SK-N-SH treated with all-trans-retinoic acid at 6 μM for 48 hours (cell line): ENCODE results near the gene HOXA4.

Experiments used
- ARNTL ChIP-seq: fragments of 450-650 bp; formaldehyde crosslinking; IDR thresholded peaks from 2 replicates; pipeline ENCODE4 v1.5.0; 2020; ENCODE audit warnings: low read depth, mild to moderate bottlenecking, moderate library complexity, borderline replicate concordance
- BACH2 ChIP-seq: fragments of 250-450 bp; sonication (Bioruptor Pico); IDR thresholded peaks from 2 replicates; pipeline ENCODE4 v1.9.0; 2021; ENCODE audit warnings: mild to moderate bottlenecking, borderline replicate concordance
- GLIS3 ChIP-seq: fragments of 250-450 bp; sonication (Bioruptor Pico); IDR thresholded peaks from 2 replicates; pipeline ENCODE4 v1.5.0; 2020; ENCODE audit warnings: mild to moderate bottlenecking, moderate library complexity
- PPARA ChIP-seq: fragments of 250-450 bp; sonication (Bioruptor Pico); IDR thresholded peaks from 2 replicates; pipeline ENCODE4 v1.5.0; 2020; ENCODE audit warnings: mild to moderate bottlenecking, borderline replicate concordance
- RARB ChIP-seq: fragments of 250-450 bp; sonication (Bioruptor Pico); IDR thresholded peaks from 2 replicates; pipeline ENCODE4 v1.8.0; 2021; ENCODE audit warnings: mild to moderate bottlenecking, moderate library complexity
- SNAI2 ChIP-seq: fragments of 250-450 bp; sonication (Bioruptor Pico); IDR thresholded peaks from 2 replicates; pipeline ENCODE4 v1.5.0; 2020; ENCODE audit warnings: mild to moderate bottlenecking, moderate library complexity
- TCF4 ChIP-seq: fragments of 250-450 bp; sonication (Bioruptor Pico); IDR thresholded peaks from 2 replicates; pipeline ENCODE4 v1.8.0; 2021; ENCODE audit warnings: mild to moderate bottlenecking, moderate library complexity, borderline replicate concordance
- ZC3H10 ChIP-seq: fragments of 250-450 bp; sonication (Bioruptor Pico); IDR thresholded peaks from 2 replicates; pipeline ENCODE4 v1.5.1; 2021; ENCODE audit warnings: mild to moderate bottlenecking, moderate library complexity
- ZFP3 ChIP-seq: fragments of 250-450 bp; sonication (Bioruptor Pico); IDR thresholded peaks from 2 replicates; pipeline ENCODE4 v1.5.0; 2020; ENCODE audit warnings: mild to moderate bottlenecking, moderate library complexity
- ZFP30 ChIP-seq: fragments of 450-650 bp; formaldehyde crosslinking; IDR thresholded peaks from 2 replicates; pipeline ENCODE4 v1.5.0; 2022; ENCODE audit warnings: mild to moderate bottlenecking, moderate library complexity
- ZNF70 ChIP-seq: fragments of 450-650 bp; formaldehyde crosslinking; IDR thresholded peaks from 2 replicates; pipeline ENCODE4 v1.5.0; 2020; ENCODE audit warnings: mild to moderate bottlenecking, moderate library complexity
- ZNF8 ChIP-seq: fragments of 450-650 bp; formaldehyde crosslinking; IDR thresholded peaks from 2 replicates; pipeline ENCODE4 v1.5.0; 2020; ENCODE audit warnings: mild to moderate bottlenecking, moderate library complexity
- TF ChIP-seq, protein P1 (sequence below): fragments of 250-450 bp; sonication (Bioruptor Pico); IDR thresholded peaks from 2 replicates; pipeline ENCODE4 v1.8.0; 2020; ENCODE audit warnings: mild to moderate bottlenecking, moderate library complexity, borderline replicate concordance

DNA sequence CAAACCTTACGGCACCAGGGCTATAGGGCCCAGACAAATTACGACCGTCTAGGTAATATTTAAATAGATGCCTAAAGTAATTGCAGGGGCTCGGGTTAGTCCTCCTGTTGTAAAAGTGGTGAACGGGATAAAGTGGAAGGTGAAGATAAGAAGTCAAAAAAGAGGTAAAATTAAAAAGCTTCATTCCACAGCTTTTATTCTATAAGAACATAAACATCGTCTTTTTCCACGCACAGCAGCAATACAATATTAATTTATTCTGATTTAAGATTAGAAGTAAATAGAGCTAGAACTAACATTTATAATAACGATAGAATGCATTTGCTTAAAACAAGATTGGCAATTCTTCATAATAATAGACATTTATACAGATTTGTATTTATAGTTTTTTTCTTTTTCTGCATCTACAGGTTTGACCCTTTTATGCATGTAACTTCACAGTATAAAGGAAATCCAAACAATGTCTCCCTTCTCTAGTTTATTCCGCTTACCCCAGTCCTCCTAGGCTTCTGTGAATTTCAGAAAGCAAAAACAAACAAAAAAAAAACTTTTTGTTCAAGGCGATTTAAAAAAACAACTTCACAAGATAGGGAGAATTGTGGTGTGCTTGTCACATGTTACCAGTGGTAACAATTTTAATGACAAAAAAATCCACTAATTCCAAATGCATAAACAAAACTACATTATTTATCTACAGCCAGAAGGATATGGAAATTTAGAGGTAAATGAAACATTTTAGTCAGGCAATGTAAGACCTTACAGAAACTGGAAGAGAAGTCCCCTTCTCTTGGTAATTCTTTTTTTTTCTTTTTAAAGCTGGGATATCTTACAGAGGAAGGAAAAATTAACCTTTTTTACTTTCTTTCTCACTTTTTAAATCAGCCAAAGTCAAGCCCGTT, 40.1 kb upstream of the HOXA4 start:
- TF ChIP-seq ZFP30 (CRISPR knock-in tag) (no peak), BACH2 (CRISPR knock-in tag) (no peak), RARB (CRISPR knock-in tag) (no peak), TCF4 (CRISPR knock-in tag) (no peak), ARNTL (CRISPR knock-in tag) (no peak), ZNF8 (CRISPR knock-in tag) (no peak), PPARA (no peak), ZC3H10 (no peak), GLIS3 (CRISPR knock-in tag) (no peak), ZFP3 (no peak), SNAI2 (CRISPR knock-in tag) (no peak), ZNF70 (CRISPR knock-in tag) (no peak)
- TF ChIP-seq, protein P1, sequence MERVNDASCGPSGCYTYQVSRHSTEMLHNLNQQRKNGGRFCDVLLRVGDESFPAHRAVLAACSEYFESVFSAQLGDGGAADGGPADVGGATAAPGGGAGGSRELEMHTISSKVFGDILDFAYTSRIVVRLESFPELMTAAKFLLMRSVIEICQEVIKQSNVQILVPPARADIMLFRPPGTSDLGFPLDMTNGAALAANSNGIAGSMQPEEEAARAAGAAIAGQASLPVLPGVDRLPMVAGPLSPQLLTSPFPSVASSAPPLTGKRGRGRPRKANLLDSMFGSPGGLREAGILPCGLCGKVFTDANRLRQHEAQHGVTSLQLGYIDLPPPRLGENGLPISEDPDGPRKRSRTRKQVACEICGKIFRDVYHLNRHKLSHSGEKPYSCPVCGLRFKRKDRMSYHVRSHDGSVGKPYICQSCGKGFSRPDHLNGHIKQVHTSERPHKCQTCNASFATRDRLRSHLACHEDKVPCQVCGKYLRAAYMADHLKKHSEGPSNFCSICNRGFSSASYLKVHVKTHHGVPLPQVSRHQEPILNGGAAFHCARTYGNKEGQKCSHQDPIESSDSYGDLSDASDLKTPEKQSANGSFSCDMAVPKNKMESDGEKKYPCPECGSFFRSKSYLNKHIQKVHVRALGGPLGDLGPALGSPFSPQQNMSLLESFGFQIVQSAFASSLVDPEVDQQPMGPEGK (CRISPR knock-in tag): no peak
